ENCODE data around the gene CCDC174. TPM values are rescaled to one million over a fixed set of nuclear protein-coding genes. Genes with fewer than 3 reads are reported as not detected.
"Not testable (repeated sequence)": the region's sequence is repeated elsewhere in the genome, so short reads cannot be mapped to it uniquely, and the experiment has no call there.

Gene CCDC174
- total RNA-seq, 4 donors from 2014 or later = 15.8 to 24.0 (median 20.2) TPM

DNA sequence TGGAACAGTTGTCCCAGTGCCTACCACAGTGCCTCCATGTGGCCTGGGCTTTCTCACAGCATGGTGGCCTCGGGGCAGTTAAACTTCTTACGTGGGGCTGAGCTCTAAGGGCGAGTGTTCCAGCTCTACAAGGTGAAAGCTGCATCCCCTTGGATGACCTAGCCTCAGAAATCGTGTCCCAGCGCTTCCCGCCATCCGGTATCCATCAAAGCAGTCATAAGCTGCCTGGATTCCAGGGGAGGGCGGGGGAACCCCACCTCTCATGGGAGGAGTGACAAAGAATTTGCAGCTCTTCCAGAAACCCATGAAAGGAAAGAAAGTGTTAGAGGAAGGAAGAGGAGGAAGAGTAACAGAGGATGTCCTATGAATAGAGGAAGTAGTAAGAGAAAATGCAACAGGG lies 45.8 kb upstream of the CCDC174 start:
- no peak for TF ChIP-seq POLR2A (IDR thresholded peaks at IDR 0.05)
- TF ChIP-seq EP300 (IDR thresholded peaks at IDR 0.05) = no peak
- WGBS, 2 donors (ENCODE audit: low coverage in 1 of 2) = 30% methylated on average over 2 of the region's 8 CpGs; no CpG with 5 or more reads in 1 of the 2 donors
- ATAC-seq = no peak
- no peak overlapping the region for H3K4me3 ChIP-seq
- peaks cover 0 to 11% (median 6%) of the 10 kb centered on the region in 3 donors for H3K4me1 ChIP-seq
- H3K36me3 ChIP-seq = no peaks in the 10 kb centered on the region
- H3K27me3 ChIP-seq = peaks cover 61% of the 10 kb centered on the region
- no peak overlapping the region for H3K27ac ChIP-seq
- no peaks in the 10 kb centered on the region for H3K9me3 ChIP-seq

- Histone ChIP-seq H3K4me1 (peaks cover 0 to 10% (median 6%) of the 10 kb centered on the region in 3 donors), H3K36me3 (no peaks in the 10 kb centered on the region), H3K4me3 (no peak overlapping the region), H3K9me3 (no peaks in the 10 kb centered on the region), H3K27ac (no peak overlapping the region), H3K27me3 (peaks cover 61% of the 10 kb centered on the region)
- ATAC-seq = no peak
- WGBS, 2 donors (ENCODE audit: low coverage in 1 of 2) = 67 to 70% methylated on average over 5 to 6 of the region's 7 CpGs
- no peak for TF ChIP-seq POLR2AphosphoS5 (IDR thresholded peaks at IDR 0.05)
- TF ChIP-seq POLR2A (IDR thresholded peaks at IDR 0.05) = no peak
- no peak for TF ChIP-seq CTCF (IDR thresholded peaks at IDR 0.05)
- no peak for TF ChIP-seq EP300 (IDR thresholded peaks at IDR 0.05)
These were observed 44.8 kb upstream of the CCDC174 start for GRCh38 chr3:14606669-14607339.

DNA sequence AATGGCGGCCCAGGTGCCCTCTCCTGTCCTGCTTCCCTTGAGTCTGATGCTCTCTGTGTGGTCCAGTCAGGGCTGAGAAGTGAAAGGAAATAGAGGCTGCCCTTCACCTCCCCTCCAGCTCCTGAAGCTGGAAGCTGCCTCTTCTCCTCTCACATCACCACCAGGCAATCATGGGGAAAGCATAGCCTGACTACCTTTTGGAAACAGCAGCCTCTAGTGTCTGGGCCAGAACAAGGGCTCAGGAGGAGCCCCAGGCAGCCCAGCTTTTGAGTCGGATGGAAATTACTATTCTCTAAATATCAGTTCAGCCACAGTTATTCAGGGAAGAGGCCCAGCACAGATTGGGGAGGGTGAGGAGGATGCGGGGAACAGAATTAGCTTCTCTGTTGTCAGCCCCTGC lies 43.3 kb upstream of the CCDC174 start:
- no peak overlapping the region for H3K4me3 ChIP-seq
- H3K4me1 ChIP-seq = no peaks in the 10 kb centered on the region
- peaks cover 62% of the 10 kb centered on the region for H3K27me3 ChIP-seq
- no peaks in the 10 kb centered on the region for H3K9me3 ChIP-seq
- H3K27ac ChIP-seq = no peak overlapping the region
- H3K36me3 ChIP-seq = no peaks in the 10 kb centered on the region
- TF ChIP-seq CTCF (IDR thresholded peaks at IDR 0.05) = no peak
- no peak for TF ChIP-seq POLR2AphosphoS5 (IDR thresholded peaks at IDR 0.05)
- TF ChIP-seq POLR2A (IDR thresholded peaks at IDR 0.05) = no peak
- no peak for TF ChIP-seq EP300 (IDR thresholded peaks at IDR 0.05)
- no peak for ATAC-seq
- 45% methylated on average over 3 of the region's 3 CpGs; no CpG with 5 or more reads in 1 of the 2 donors for WGBS, 2 donors (ENCODE audit: low coverage in 1 of 2)

GRCh38 chr3:14609058-14609457 lies 42.5 kb upstream of the CCDC174 start:
- not testable (repeated sequence) for H3K4me3 ChIP-seq, H3K27ac ChIP-seq, H3K4me1 ChIP-seq, ATAC-seq, H3K36me3 ChIP-seq, H3K9me3 ChIP-seq
- peaks cover 59% of the 10 kb centered on the region for H3K27me3 ChIP-seq
- 100% methylated on average over 1 of the region's 3 CpGs; no CpG with 5 or more reads in 1 of the 2 donors for WGBS, 2 donors (ENCODE audit: low coverage in 1 of 2)

- no peak for TF ChIP-seq POLR2AphosphoS5 (IDR thresholded peaks at IDR 0.05)
- TF ChIP-seq EP300 (IDR thresholded peaks at IDR 0.05) = no peak
- Histone ChIP-seq H3K27ac (no peak overlapping the region), H3K4me1 (no peaks in the 10 kb centered on the region), H3K27me3 (peaks cover 55% of the 10 kb centered on the region), H3K9me3 (no peaks in the 10 kb centered on the region), H3K4me3 (no peak overlapping the region), H3K36me3 (no peaks in the 10 kb centered on the region)
- no peak for ATAC-seq
- 73 to 84% methylated on average over 4 of the region's 4 CpGs for WGBS, 2 donors (ENCODE audit: low coverage in 1 of 2)
These were observed 42.1 kb upstream of the CCDC174 start for GRCh38 chr3:14609506-14609905.

DNA sequence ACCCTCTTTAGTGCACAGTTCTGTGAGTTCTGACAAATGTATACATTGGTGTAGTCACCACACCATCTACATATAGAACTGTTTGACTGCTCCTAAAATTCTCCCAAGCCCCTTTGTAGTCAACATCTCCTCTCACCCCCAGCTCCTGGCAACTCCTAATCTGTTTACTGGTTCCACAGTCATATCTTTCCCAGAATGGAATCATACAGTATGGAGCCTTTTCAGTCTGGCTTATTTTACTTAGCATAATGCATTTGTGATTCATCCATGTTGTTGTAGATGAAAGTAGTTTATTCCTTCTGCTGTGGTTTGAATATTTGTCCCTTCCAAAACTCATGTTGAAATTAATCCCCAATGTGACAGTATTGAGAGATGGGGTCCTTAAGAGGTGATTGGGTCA lies 41.6 kb upstream of the CCDC174 start:
- TF ChIP-seq POLR2A (IDR thresholded peaks at IDR 0.05) = no peak
- TF ChIP-seq EP300 (IDR thresholded peaks at IDR 0.05) = no peak
- Histone ChIP-seq H3K4me1 (no peaks in the 10 kb centered on the region), H3K27me3 (peaks cover 51% of the 10 kb centered on the region), H3K36me3 (no peaks in the 10 kb centered on the region), H3K27ac (no peak overlapping the region), H3K4me3 (no peak overlapping the region), H3K9me3 (no peaks in the 10 kb centered on the region)
- ATAC-seq = no peak

DNA sequence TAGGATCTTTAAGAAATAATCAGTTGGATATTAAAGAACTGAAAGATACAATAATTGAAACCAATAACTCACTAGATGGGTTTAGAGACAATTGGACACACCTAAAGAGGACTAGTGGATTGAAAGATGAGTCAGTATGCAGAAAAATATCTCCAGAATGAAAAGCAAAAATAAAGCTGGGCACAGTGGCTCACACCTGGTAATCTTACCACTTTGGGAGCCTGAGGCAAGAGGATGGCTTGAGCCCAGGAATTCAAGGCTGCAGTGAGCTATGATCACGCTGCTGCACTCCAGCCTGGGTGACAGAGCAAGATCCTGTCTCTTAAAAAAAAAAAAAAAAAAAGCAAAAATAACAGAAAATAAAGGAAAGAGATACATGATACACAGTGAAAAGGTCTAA lies 37.4 kb upstream of the CCDC174 start:
- 75 to 80% methylated on average over 1 of the region's 1 CpG for WGBS, 2 donors (ENCODE audit: low coverage in 1 of 2)
- Histone ChIP-seq H3K27ac (no peak overlapping the region), H3K27me3 (peaks cover 51% of the 10 kb centered on the region), H3K4me3 (no peak overlapping the region), H3K36me3 (no peaks in the 10 kb centered on the region), H3K9me3 (no peaks in the 10 kb centered on the region), H3K4me1 (no peaks in the 10 kb centered on the region)
- TF ChIP-seq POLR2AphosphoS5 (IDR thresholded peaks at IDR 0.05) = no peak
- TF ChIP-seq EP300 (IDR thresholded peaks at IDR 0.05) = no peak
- no peak for TF ChIP-seq POLR2A (IDR thresholded peaks at IDR 0.05)
- TF ChIP-seq CTCF (IDR thresholded peaks at IDR 0.05) = no peak
- no peak for ATAC-seq
